Measurements from ENCODE around the gene DENND1A.
"Not testable (repeated sequence)": the region's sequence is repeated elsewhere in the genome, so short reads cannot be mapped to it uniquely, and the experiment has no call there.

DENND1A gene

DNA sequence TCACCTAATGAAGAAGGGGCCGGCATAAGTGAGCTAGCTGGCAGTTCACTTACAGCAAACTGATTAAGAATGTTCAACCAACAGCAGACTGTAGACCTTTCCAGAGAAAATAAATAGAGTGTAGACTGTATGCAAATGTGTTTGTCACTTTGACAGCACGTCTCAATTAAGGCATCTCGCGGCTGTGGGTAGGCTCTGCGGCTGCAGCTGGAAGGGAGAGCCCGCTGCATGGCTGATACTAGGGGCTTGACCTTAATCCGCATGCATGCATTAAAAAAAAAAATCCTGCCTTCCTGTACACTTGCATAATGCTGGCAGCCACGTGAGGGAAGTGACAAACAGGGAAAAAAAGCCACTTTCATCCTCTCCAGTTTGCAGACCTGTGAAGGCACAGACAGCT is 491.6 kb downstream of the DENND1A start:
- no peak overlapping the region for H3K4me3 ChIP-seq (ENCODE audit: low read depth, low read length)
- no peak for TF ChIP-seq CTCF (IDR thresholded peaks at IDR 0.05; ENCODE audit: low read depth, low read length)

DNA sequence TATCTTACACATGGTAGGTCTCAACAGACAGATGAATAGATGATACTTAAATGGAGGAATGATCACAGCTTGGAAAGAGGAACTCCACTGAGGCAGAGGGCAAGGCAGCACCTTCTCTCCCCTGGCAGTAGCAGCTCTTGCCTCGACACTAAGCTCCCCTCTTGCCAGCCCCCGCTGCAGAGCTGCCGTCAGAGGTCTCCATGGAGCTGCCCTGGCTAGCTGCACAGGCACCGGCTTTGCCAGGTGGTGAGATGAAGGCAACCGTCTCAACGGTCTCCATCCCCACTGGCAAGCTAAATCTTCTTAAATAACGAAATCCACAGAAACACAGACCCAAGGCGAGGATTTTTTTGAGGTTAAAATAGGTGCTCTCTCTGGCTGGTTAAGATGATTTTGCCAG is 492.7 kb downstream of the DENND1A start:
- H3K4me3 ChIP-seq (ENCODE audit: low read depth, low read length) = no peak overlapping the region
- no peak for TF ChIP-seq CTCF (IDR thresholded peaks at IDR 0.05; ENCODE audit: low read depth, low read length)

DNA sequence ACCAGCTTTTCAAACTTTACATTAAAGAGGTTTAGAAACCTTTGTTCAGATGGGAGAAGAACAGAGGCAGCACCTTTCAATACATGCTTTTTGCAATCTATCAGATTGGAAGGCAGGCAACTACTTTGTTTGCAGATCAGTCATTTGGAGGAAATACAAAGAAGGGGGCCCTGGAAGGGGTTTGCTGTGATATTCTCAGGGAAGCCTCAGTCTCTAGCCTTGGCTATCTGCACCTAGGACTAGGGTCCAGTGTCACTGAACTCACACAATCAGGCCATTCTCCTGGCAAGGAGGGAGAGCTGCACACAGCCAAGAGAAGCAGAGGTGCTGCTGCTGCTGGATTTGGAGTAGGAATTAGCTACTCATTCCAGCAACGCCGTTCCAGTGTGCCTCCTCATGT is 494.5 kb downstream of the DENND1A start:
- H3K4me3 ChIP-seq (ENCODE audit: low read depth, low read length) = no peak overlapping the region
- no peak for TF ChIP-seq CTCF (IDR thresholded peaks at IDR 0.05; ENCODE audit: low read depth, low read length)

- no peak for TF ChIP-seq CTCF (IDR thresholded peaks at IDR 0.05; ENCODE audit: low read depth, low read length)
- no peak overlapping the region for H3K4me3 ChIP-seq (ENCODE audit: low read depth, low read length)
These were observed 495.2 kb downstream of the DENND1A start for GRCh38 chr9:123434619-123435240.

GRCh38 chr9:123432331-123433236 is 497.3 kb downstream of the DENND1A start:
- no peak overlapping the region for H3K4me3 ChIP-seq (ENCODE audit: low read depth, low read length)
- no peak for TF ChIP-seq CTCF (IDR thresholded peaks at IDR 0.05; ENCODE audit: low read depth, low read length)

GRCh38 chr9:123431581-123431980 is 498.3 kb downstream of the DENND1A start:
- no peak overlapping the region for H3K4me3 ChIP-seq (ENCODE audit: low read depth, low read length)
- TF ChIP-seq CTCF (IDR thresholded peaks at IDR 0.05; ENCODE audit: low read depth, low read length) = no peak

GRCh38 chr9:123428450-123428849 is 501.5 kb downstream of the DENND1A start:
- not testable (repeated sequence) for H3K4me3 ChIP-seq (ENCODE audit: low read depth, low read length)
